Amygdala (tissue), 56 donors: ENCODE results near the gene FGF2.
A peak's percentile ranks its signal among the peaks of the same experiment; 100 is the strongest.

ENCODE experiments used
- DNase-seq, 56 donors: peaks; one replicate each; lab custom pipeline; 2025; lab: John Stamatoyannopoulos, UW

FGF2 gene

DNA sequence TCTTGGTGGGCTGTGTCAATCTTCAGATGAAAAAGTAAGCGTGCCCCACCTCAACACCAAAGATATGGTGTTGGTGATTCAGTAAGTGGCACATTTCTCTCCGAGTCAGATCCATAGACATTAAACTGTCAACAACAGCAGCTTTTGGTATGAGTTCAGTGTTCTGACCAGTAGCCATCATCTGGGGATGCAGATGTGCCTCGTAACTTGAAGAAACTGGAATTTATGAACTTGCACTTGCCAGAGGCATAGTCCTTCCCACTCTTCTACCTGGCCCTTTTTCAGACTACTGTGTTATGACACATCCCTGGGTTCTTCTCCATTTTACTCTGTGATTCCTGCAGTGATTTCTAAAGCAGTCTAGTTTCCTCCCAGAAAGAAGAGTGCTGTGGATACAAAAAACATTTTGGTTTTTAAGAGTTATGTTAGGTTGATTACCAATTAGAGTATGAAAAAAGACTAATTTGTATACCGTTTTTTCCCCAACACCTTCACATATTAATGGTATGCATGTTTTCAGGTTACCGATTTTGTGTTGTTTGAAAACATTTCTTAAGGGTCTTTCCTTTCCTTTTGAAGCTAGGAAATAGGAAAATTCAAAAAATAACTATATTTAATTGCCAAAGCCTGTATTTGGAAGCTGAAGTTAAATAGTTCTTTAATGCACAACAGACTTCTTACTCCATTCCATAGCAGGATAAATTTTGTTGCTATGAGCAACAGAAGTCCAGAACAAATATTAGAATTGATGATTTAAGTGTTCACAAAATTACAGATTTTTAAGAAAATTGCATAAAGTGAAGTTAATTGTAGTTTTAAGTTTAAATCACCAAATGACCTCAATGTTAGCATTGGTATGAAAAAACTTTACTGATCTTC lies 56.5 kb downstream of the FGF2 start:
- no peak for DNase-seq

DNA sequence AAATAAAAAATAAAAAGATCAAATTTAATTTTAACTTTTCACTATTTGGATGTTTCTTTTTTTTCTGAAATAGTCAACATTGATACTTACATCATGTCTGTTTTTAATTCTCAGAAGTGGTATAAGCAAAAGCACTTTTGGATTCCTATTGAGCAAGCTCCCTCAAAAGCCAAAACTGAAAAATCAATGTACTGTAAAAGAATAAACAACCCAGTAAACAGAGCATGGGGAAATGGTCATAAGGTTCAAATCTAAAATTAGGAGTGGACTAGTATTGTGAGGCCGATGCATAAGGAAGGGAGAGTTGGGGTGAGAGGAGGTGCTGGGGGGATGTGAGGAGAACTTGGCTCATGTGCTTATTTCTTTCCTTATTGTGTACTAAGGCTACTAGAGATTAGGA lies 57.9 kb downstream of the FGF2 start:
- no peak for DNase-seq

DNA sequence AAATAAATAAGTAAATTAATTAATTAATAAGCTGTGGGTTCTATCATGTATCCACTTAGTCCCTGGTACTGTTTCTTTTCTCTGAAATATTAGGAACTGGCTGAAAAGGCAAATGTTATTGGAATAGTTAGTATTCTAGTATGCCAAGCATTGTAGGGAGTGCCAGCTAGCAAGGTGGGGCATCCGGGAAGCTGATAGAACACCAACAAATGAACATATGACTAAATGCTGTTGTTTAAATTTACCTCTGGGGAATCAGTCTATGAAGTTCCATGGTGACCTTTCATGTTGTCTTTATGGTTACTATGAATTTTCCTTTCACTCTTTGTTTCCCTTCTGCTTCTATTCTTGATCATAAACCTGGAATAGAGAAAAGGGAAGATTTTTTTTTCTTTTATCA lies 63.1 kb downstream of the FGF2 start:
- no peak for DNase-seq

DNA sequence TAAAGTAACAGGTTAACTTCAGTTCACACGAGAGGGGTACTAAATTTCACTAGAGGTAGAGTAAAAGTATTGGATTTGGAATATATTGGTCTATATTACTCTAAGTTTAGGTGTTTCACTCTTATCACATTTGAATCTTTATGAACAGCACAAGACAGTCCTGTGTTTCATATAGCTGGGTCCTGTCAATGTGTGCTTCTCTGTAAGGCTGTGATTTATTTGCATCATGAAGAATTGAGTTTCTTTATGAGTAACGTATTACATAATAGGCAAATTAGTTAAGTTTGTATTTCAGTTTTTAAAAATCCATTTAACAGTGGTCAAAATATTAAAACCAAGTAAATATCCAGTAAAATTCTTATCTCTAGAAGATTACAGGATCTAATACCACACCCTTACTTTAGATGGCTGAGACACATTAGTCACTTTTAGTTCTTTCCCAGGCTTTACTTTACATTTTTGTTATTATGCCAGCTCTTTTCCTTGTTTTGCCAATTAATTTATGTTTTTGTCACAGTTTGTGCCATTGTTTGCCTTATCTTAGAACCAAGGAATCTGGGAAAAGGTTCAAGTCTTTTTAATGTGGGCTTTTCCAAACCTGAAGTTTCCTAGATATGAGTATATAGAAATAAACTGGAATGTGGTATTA lies 63.6 kb downstream of the FGF2 start:
- DNase-seq, result no peak

DNA sequence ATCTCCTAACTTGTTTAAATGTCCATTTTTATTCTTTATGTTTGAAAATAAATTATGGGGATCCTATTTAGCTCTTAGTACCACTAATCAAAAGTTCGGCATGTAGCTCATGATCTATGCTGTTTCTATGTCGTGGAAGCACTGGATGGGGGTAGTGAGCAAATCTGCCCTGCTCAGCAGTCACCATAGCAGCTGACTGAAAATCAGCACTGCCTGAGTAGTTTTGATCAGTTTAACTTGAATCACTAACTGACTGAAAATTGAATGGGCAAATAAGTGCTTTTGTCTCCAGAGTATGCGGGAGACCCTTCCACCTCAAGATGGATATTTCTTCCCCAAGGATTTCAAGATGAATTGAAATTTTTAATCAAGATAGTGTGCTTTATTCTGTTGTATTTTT lies 68.2 kb downstream of the FGF2 start:
- DNase-seq, result no peak

DNA sequence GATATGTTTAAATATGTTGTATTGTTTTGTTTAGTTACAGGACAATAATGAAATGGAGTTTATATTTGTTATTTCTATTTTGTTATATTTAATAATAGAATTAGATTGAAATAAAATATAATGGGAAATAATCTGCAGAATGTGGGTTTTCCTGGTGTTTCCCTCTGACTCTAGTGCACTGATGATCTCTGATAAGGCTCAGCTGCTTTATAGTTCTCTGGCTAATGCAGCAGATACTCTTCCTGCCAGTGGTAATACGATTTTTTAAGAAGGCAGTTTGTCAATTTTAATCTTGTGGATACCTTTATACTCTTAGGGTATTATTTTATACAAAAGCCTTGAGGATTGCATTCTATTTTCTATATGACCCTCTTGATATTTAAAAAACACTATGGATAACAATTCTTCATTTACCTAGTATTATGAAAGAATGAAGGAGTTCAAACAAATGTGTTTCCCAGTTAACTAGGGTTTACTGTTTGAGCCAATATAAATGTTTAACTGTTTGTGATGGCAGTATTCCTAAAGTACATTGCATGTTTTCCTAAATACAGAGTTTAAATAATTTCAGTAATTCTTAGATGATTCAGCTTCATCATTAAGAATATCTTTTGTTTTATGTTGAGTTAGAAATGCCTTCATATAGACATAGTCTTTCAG lies 68.8 kb downstream of the FGF2 start:
- DNase-seq, result no peak

DNA sequence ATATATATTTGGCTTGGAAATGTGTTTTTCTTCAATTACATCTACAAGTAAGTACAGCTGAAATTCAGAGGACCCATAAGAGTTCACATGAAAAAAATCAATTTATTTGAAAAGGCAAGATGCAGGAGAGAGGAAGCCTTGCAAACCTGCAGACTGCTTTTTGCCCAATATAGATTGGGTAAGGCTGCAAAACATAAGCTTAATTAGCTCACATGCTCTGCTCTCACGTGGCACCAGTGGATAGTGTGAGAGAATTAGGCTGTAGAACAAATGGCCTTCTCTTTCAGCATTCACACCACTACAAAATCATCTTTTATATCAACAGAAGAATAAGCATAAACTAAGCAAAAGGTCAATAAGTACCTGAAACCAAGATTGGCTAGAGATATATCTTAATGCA lies 69.6 kb downstream of the FGF2 start:
- no peak for DNase-seq

DNA sequence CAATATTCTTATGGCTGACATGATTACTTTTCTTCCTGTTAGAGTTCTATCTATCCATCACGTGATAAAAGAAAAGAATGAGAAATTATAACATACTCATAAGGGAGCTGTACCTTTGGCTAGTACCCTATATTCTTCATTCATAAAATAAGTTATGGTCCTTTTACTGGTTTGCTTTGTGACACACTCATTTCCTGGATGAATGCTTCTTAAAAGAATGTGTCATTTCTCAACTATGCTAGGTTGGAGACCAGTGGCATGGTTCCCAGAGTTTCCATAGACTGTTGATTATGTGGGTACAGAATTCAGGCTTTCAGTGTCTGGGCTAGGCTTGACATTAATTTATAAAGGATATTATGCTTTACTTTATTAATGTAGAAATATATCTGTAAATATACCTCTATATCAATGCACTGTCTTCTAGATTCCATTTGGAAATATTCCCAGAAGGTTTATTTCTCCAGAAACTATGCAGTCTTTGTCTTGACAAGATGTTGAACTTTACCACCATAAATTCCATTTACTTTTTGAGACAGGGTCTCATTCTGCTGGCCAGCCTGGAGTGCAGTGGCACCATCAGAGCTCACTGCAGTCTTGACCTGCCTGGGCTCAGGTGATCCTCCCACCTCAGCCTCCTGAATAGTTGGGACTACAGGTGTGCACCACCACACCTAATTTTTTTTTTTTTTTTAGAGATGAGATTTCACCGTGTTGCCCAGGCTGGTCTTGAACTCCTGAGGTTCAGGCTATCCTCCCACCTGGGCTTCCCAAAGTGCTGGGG lies 71.9 kb downstream of the FGF2 start:
- DNase-seq, result peak in 3 of 56 donors; percentile 1 to 12 (median 3)

DNA sequence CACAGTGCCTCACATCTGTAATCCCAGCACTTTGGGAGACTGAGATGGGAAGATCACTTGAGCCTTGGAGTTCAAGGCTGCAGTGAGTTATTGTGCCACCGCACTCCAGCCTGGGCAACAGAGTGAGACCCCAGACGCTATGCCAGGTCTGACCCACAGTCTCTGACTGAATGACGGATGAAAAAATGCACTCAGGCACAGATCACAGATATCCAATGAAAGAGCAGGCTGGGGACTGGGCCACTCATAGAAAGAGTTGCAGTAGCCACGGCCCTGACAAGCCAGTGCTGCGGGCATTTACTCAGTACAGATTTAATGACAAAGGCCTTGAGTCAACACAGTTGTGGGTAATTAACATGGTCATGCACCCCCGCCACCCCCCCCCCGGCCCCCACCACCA lies 73.1 kb downstream of the FGF2 start:
- no peak for DNase-seq

DNA sequence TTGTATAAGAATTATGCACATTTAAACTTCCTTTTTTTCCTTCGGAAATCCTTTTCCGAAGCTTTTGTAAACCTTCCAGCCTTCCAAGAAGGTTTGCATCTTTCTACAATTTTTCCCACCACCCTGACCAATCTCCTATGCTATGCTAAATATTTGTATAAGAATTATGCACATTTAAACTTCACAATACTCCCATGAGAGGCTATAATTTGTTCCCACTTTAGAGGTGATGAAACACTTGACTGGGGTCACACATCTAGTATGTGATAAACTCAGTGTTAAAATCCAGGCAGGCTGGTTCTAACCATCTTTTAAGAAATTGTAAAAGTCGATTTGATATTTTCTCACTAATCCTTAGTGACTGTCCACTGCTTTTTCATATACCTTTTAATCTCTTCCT lies 73.7 kb downstream of the FGF2 start:
- DNase-seq, result no peak

DNA sequence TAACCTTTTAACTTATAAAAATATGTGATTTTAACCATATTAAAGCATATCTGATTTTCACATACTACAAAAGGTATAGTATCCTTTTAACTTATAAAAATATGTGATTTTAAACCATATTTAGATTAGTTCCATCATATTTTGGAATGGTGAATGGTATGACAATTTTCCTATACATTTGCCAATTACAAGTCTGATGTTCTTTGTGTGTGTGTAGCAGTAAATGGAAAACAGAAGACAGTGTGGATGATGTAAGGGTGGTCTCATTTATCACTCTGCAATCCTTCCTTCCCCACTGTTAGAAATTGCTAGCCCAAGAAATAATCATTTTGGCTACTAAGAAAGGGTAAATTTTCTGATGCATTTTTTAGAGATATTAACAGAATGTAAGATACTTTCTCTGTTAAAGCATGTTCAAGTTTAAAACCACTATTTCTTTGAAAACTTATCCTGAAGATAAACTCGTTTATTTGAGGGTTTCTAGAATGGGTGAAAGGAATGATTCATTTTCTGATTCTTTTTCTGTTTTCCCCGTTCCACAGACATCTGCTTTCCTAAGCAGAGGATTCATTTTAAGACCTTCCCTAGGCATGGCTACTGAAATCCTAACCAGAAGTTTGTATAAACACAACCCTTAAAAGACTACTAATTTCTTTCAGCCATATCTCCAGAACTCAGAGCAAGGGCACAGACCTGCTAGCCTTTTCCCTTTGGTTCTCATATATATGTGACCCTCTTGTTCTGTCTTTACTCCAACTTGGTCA lies 74.8 kb downstream of the FGF2 start:
- no peak for DNase-seq

DNA sequence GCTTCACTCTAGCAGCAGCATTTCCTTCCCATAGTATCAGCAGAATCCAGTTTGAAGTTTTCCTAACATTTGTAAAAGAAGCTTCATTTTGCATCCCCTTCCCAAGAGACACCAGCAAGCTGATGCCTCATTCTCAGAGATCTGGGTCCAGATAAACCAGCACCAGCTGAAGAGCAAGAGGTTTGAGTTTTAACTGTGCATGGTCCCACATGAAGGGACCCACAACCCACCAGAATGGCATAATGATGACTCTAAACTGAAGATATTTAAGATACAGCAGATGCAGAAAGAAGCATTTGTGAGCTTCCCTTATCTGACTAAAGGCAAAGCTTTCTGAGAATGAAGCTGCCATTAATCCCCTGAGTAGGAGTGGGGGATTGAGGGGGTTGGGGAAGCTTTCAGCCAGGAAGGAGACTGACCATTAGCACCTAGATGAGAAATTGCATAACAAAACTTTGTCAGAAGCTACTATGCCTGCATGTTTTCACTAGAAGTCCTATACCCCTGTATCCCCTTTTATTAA lies 77.2 kb downstream of the FGF2 start:
- DNase-seq, result no peak

DNA sequence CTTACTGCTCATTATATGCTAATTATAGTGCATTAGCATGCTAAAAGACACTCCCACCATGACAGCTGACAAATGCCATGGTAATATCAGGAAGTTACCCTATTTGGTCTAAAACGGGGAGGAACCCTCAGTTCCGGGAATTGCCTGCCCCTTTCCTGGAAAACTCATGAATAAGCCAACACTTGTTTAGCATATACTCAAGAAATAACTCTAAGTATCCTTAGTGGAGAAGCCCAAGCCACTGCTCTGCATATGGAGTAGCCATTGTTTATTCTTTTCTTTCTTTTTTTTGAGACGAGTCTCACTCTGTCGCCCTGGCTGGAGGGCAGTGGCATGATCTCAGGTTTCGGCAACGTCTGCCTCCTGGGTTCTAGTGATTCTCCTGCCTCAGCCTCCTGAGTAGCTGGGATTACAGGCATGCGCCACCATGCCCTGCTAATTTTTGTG lies 80.3 kb downstream of the FGF2 start:
- DNase-seq, result no peak

DNA sequence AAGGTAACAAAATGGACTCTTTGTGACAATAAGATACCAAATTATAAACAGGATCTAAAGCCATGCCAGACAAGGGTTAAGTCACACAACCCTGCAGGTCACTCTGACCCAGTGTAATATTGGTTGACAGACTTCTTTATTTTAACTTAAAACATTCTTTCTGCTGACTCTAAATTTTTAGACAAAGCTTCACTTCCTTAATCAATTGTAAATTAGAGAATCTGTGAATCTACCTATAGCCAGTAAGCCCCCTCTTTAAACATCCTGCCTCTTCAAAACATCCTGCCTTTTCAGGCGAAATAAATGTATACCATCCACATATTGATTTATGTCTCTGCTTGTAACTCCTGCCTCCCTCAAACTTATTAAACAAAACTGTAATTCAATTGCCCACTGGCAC lies 81.6 kb downstream of the FGF2 start:
- DNase-seq, result no peak

DNA sequence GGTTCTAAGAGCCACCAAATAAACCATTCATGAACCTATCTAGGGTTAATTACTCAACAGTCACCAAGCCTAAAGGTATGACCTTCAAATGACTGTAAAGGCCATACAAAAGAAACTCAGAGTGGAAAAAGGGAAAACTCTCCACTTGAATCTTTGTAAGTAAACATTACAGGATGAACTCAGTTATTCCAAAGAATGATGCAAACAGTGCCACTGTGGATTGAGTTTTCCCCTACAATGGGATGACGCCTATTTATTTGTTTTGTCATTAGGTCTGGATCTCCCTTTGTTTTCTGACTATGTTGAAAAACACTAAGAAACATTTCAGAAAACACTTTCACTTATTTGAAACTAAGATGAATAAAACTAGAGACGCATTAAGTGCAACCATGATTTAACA lies 83.1 kb downstream of the FGF2 start:
- no peak for DNase-seq

DNA sequence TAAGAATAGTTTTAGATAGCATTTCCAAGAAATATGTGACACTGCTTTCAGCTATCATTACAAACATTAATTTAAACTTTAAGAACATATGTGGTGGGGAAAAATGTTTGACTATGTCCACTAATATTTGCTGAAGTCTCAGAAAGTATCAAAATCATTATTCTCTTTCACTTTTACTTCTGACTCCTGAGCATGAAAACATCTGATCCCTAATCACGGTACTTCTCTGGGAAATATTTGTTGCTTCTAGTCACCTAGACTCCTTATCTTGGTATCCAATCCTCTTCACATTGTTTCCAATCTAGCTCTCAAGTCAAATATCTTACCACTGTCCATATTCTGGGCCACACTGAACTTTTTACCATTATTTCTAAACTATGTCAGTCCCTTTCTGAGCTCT lies 85.0 kb downstream of the FGF2 start:
- no peak for DNase-seq

DNA sequence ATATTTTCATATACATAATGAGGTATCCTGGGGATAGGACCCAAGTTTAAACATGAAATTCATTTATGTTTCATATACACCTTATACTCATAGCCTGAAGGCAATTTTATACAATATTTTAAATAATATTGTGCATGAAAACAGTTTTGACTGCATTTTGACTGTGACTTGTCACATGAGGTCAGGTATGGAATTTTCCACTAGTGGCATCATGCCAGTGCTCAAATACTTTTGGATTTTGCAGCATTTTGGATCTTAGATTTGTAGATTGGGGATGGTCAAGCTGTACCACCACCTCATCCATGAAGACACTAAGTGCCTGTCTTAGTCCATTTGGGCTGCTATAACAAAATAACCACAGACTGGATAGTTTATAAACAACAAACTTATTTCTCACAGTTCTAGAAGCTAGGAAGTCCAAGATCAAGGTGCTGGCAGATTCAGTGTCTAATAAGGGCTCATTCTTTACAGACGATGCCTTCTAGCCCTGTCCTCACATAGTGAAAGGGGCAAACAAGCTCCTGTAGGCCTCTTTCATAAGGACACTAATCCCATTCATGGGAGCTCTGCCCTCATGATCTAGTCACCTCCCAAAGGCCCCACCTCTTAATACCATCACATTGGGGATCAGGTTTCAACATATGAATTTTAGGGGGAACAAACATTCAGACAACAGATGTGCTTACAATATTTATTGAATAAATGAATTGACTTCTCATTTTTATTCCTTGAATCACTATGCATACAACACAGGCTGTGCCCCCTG lies 86.4 kb downstream of the FGF2 start:
- no peak for DNase-seq

DNA sequence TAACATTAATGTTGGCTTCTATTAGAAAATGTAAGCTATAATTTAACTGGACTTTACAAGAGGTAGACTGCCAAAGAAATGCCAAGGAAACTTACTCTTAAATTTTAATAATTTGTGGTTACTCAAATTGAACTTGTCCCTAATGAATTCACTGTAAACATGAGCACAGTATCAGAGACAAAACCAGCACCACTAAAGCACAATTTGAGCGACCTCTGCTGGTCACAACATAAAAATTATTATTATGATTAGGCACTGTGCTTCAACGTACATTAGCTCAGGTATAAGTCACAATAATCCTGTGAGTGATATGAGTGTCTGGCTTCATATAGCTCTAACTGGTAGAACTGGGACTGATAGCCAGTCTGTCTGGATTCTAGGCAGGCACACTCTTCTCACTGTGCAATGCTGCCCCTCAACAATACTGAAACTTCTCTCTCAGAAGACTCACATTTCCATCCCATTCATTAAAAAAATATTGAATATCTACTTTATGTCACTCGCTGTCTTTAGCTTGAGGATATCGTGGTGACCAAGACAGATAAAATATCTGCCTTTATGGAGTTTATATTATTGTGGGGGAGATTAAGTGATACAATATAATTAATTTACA lies 87.8 kb downstream of the FGF2 start:
- no peak for DNase-seq

DNA sequence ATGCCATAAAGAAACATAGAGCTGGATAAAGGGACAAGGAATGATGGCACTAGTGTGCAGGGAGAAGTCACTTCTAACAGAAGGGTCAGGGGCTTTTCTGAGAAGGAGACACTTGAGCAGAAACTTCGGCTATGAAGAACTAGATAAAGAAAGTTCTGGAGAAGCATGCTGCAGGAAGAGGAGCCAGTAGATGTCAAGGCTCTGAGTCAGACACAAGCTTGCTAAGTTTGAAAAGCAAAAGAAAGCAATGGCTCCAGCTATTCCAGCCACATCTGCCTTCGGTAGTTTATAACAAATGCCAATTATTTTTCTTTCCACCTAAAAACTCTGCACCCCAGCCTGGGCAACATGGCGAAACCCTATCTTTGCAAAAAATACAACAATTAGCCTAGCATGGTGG lies 88.3 kb downstream of the FGF2 start:
- DNase-seq, result no peak
